LNCaP clone FGC (cell line): Measurements from ENCODE around the gene SMIM45.
A peak's percentile ranks its signal among the peaks of the same experiment; 100 is the strongest.

ENCODE experiments used
- DNase-seq: peaks from one replicate; pipeline ENCODE4 v3.0.0-alpha.2; 2011; ENCODE audit warnings: low read depth
- H3K4me3 ChIP-seq: 2 replicates; pipeline ENCODE4 v1.5.1; 2011; ENCODE audit warnings: mild to moderate bottlenecking, low read depth, low read length, control low read depth
- CTCF ChIP-seq: IDR thresholded peaks from 2 replicates; pipeline ENCODE4 v1.5.1; 2012; ENCODE audit warnings: mild to moderate bottlenecking; ENCODE audit not compliant: control insufficient read depth, insufficient read depth; ENCODE audit errors: extremely low read depth

SMIM45 gene

DNA sequence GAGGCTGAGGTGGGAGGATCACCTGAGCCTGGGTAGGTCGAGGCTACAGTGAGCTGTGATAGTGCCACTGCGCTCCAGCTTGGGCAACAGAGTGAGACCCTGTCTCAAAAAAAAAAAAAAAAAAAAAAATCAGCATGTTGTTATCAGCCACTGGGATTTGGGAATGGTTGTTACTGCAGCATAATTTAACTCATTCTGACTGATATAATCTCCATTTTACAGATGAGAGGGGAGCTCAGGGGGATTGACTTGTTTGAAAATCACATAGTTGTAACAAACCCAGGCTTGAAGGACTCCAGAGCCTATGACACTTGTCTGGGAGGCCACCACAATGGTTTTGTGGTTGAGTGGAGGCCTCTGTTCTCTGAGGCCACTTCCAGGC is 14.3 kb downstream of the SMIM45 start:
- no peak overlapping the region for H3K4me3 ChIP-seq
- no peak for DNase-seq
- no peak for TF ChIP-seq CTCF

DNA sequence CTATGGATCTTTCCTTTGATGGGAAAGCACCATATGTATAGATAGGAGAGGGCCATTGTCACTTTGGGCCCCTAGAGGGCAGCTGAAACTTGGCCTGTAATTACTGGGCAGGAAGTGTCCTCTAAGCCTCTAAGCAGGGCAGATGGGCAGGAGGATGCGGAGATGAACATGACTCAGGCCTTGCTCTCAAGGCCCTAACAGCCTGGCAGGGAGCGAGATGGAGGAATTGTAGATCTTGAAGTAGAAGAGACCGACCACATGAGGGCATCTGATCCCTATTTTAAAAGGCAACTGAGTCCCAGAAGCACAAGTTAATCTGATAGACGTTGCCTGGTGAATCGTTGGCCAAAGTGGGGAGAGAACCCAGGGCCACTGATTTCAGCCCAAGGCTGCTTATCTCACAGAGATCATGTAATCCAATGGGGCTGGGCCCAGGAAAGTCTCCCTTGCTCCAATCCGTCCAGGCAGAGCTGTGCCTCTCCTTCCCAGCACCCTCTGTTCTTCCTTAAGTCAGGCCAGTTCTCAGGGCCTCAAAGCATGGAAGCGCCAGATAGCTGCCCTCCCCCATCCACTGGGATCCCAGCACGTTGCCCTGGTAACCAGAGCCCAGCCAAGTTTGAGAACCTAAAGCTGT is 14.8 kb downstream of the SMIM45 start:
- no peak for DNase-seq
- peak; percentile 34 for TF ChIP-seq CTCF

GRCh38 chr22:41968601-41969000 is 16.7 kb downstream of the SMIM45 start:
- no peak overlapping the region for H3K4me3 ChIP-seq
- no peak for DNase-seq
- no peak for TF ChIP-seq CTCF

More for the DNA sequence above, 14.8 kb downstream of the SMIM45 start:
- no peak overlapping the region for H3K4me3 ChIP-seq

- TF ChIP-seq CTCF, result no peak
- H3K4me3 ChIP-seq, result no peak within 1 kb of the TSS
These were observed 17.2 kb downstream of the SMIM45 start, which contains the start of gene SEPTIN3 for GRCh38 chr22:41969110-41969646. SEPTIN3 (plus strand) TSS chr22:41969443; CDS start chr22:41971493, 2,050 bp downstream.

DNA sequence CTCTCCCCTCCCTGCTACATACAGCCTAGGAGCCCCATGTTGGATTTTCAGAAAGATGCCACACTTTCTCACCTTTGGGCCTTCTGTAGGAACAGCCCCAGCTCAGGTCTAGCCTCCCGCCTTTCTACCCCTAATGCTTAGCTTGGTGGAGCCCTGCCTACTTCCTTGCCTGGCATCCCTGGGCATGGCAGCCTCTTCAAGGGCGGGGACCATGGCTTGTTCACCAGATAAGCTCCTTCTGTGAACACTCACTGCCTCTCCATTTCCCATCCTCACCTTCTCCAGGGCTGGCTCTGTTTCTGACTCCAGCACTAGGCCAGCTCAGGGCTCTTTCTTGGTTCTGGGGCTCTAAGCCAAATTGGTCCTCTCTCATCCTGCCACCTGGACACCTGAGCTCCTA is 18.7 kb downstream of the SMIM45 start:
- H3K4me3 ChIP-seq, result no peak overlapping the region
- no peak for DNase-seq
- no peak for TF ChIP-seq CTCF

More at GRCh38 chr22:41969110-41969646, 17.2 kb downstream of the SMIM45 start, which contains the start of gene SEPTIN3:
- DNase-seq, result no peak

GRCh38 chr22:41971431-41971830 is 19.5 kb downstream of the SMIM45 start:
- no peak for TF ChIP-seq CTCF
- DNase-seq, result no peak
- H3K4me3 ChIP-seq, result no peak overlapping the region

GRCh38 chr22:41974691-41975290 is 22.8 kb downstream of the SMIM45 start:
- no peak for DNase-seq
- no peak overlapping the region for H3K4me3 ChIP-seq
- no peak for TF ChIP-seq CTCF
